Measurements from ENCODE around the gene NKX6-1. TPM values are rescaled to one million over a fixed set of nuclear protein-coding genes. Genes with fewer than 3 reads are reported as not detected.

NKX6-1 gene
- total RNA-seq, result not detected in 2 replicates

DNA sequence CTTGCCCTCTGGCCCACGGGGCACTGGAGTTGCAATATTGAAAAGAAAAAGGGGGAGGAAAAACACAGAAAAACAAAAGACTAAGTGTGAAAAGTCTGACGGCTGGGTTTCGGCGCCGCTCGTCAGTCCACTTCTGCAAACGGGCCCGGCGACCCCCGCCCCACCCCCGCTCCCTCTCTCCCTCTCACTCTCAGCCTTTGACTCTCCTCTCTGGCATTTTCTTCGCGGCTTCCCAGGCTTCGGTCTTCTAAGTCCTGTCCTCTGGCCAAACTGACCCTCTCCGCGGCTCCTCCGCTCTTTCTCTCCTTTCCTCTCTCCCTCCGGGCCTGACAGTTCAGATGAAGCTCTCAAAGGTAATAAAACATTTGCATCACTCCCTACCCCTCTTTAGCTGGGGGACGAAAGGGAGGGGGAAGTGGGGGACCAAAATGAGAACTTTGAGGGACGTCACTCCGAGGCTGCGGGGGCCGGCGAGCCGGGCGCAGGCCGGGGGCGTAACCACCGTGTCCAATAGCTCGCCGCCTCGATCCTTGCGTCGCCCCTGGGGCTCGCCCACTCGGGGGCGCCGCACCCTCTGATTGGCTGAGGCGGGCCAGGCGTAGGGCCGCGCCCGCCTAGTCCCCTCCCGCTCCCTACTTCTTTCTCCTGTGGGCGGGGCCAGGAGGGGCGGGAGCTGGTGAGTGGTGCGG lies at the start of gene NKX6-1:
TSS of gene NKX6-1 (minus strand) at position 358 of the 689 bp plus-strand sequence. CDS start 1,064 bp downstream, outside the sequence.

Other genes starting within 250 kb of the NKX6-1 start
- gene CDS1, start 83.8 kb upstream of the NKX6-1 start, total RNA-seq, result under 0.01 TPM in 2 replicates